ENCODE data around the gene ENAH. TPM values are rescaled to one million over a fixed set of nuclear protein-coding genes. Genes with fewer than 3 reads are reported as not detected.

Gene ENAH
- total RNA-seq, 1 donor from 2014 or later, result 265 TPM

- H3K27me3 Mint-ChIP-seq (ENCODE audit: unreplicated experiment), result peaks cover 6% of the 10 kb centered on the region
- peaks cover 7% of the 10 kb centered on the region for H3K4me1 Mint-ChIP-seq (ENCODE audit: low read depth, unreplicated experiment)
- TF ChIP-seq, protein P1, sequence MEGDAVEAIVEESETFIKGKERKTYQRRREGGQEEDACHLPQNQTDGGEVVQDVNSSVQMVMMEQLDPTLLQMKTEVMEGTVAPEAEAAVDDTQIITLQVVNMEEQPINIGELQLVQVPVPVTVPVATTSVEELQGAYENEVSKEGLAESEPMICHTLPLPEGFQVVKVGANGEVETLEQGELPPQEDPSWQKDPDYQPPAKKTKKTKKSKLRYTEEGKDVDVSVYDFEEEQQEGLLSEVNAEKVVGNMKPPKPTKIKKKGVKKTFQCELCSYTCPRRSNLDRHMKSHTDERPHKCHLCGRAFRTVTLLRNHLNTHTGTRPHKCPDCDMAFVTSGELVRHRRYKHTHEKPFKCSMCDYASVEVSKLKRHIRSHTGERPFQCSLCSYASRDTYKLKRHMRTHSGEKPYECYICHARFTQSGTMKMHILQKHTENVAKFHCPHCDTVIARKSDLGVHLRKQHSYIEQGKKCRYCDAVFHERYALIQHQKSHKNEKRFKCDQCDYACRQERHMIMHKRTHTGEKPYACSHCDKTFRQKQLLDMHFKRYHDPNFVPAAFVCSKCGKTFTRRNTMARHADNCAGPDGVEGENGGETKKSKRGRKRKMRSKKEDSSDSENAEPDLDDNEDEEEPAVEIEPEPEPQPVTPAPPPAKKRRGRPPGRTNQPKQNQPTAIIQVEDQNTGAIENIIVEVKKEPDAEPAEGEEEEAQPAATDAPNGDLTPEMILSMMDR (IDR thresholded peaks at IDR 0.05; ENCODE audit: partially characterized antibody, unreplicated experiment), result no peak
- peaks cover 3% of the 10 kb centered on the region for H3K9me3 Mint-ChIP-seq (ENCODE audit: unreplicated experiment)
- no peaks in the 10 kb centered on the region for H3K36me3 Mint-ChIP-seq (ENCODE audit: unreplicated experiment)
- H3K27ac Mint-ChIP-seq (ENCODE audit: unreplicated experiment), result no peak overlapping the region
- no peak overlapping the region for H3K4me3 Mint-ChIP-seq (ENCODE audit: unreplicated experiment)
- no peak for DNase-seq
Measured at GRCh38 chr1:225446595-225446960, 206.3 kb downstream of the ENAH start.

- H3K9me3 Mint-ChIP-seq (ENCODE audit: unreplicated experiment), result peaks cover 3% of the 10 kb centered on the region
- TF ChIP-seq, protein P1 (IDR thresholded peaks at IDR 0.05; ENCODE audit: partially characterized antibody, unreplicated experiment), result no peak
- peaks cover 9% of the 10 kb centered on the region for H3K4me1 Mint-ChIP-seq (ENCODE audit: low read depth, unreplicated experiment)
- no peak overlapping the region for H3K27ac Mint-ChIP-seq (ENCODE audit: unreplicated experiment)
- DNase-seq, result no peak
- H3K27me3 Mint-ChIP-seq (ENCODE audit: unreplicated experiment), result peaks cover 3% of the 10 kb centered on the region
- H3K36me3 Mint-ChIP-seq (ENCODE audit: unreplicated experiment), result no peaks in the 10 kb centered on the region
- no peak overlapping the region for H3K4me3 Mint-ChIP-seq (ENCODE audit: unreplicated experiment)
Measured at GRCh38 chr1:225445639-225446594, 207.0 kb downstream of the ENAH start.

- Mint-ChIP-seq H3K27me3 (ENCODE audit: unreplicated experiment) (peaks cover under 1% of the 10 kb centered on the region), H3K27ac (ENCODE audit: unreplicated experiment) (no peak overlapping the region), H3K36me3 (ENCODE audit: unreplicated experiment) (no peaks in the 10 kb centered on the region), H3K4me3 (ENCODE audit: unreplicated experiment) (no peak overlapping the region), H3K9me3 (ENCODE audit: unreplicated experiment) (no peaks in the 10 kb centered on the region), H3K4me1 (ENCODE audit: low read depth, unreplicated experiment) (peaks cover 5% of the 10 kb centered on the region)
- no peak for DNase-seq
- TF ChIP-seq, protein P1 (IDR thresholded peaks at IDR 0.05; ENCODE audit: partially characterized antibody, unreplicated experiment), result no peak
Measured at GRCh38 chr1:225442123-225442505, 210.8 kb downstream of the ENAH start.

DNA sequence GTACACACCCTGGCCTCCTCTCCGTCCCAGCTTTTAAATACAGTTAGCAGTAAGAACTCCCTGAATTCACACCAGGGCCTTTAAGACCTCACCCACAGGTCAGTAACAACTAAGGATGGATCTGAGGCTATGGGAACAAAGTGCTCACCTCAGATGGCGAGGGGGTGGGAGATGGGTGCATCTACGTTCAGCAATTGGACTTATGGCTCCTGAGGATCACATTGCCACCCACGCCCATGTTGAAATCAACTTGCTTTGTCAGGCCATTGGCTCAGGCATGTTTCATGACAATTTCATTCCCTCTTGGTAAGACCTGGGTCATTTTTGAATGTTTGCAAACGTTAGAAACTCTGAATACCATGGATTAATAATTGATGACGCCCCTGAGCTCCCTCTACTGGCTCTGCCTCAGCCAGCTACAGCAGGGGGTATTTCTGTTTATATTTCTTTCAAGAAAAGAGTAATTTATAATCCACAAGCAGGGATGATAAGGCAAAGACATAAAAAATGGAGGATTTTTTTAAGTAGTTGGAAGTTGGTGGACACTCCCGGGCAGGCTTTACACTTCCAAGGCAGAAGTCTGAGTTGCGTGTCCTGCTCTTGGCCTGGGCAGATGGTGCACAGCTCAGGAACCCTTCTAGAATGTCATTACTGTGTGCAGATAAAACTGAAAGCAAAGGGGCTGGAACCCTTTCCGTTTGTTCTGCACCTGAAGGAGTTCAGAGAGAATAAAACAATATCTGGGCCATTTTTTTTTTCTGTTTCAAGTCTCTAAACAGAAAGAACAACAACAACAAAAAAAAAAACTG, 211.4 kb downstream of the ENAH start:
- Mint-ChIP-seq H3K4me3 (ENCODE audit: unreplicated experiment) (no peak overlapping the region), H3K27me3 (ENCODE audit: unreplicated experiment) (no peaks in the 10 kb centered on the region), H3K36me3 (ENCODE audit: unreplicated experiment) (no peaks in the 10 kb centered on the region), H3K9me3 (ENCODE audit: unreplicated experiment) (no peaks in the 10 kb centered on the region), H3K27ac (ENCODE audit: unreplicated experiment) (no peak overlapping the region), H3K4me1 (ENCODE audit: low read depth, unreplicated experiment) (peaks cover 4% of the 10 kb centered on the region)
- TF ChIP-seq, protein P1 (IDR thresholded peaks at IDR 0.05; ENCODE audit: partially characterized antibody, unreplicated experiment), result no peak
- DNase-seq, result no peak

Measured in glutamatergic neuron (in vitro differentiated cells).